Measurements from ENCODE around the gene KIAA0825. TPM values are rescaled to one million over a fixed set of nuclear protein-coding genes. Genes with fewer than 3 reads are reported as not detected.

Gene KIAA0825
- total and polyA plus RNA-seq, 2 donors, result 0.79 to 25.5 TPM

DNA sequence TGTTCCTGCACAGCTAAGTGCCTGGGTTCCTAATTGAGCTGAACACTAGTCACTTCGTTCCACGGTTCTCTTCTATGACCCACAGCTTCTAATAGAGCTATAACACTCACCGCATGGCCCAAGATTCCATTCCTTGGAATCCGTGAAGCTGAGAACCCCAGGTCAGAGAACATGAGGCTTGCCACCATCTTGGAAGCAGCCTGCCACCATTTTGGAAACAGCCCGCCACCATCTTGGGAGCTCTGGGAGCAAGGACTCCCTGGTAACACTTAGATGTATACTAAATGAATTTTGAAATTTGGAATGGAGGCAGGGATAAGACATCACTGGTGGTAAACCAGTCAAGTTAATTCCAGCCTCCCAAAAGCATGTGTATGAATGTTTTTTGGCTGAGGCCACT is 60.4 kb downstream of the KIAA0825 start:
- Histone ChIP-seq H3K27ac (ENCODE audit: low read depth) (no peak overlapping the region), H3K36me3 (ENCODE audit: insufficient read depth) (no peaks in the 10 kb centered on the region), H3K4me1 (ENCODE audit: insufficient read depth) (no peaks in the 10 kb centered on the region), H3K4me3 (ENCODE audit: low read depth, low read length) (no peak overlapping the region)
- DNase-seq (ENCODE audit: extremely low spot score), result no peak
- over 99% methylated on average over 5 of the region's 5 CpGs for WGBS

- H3K36me3 ChIP-seq (ENCODE audit: insufficient read depth), result no peaks in the 10 kb centered on the region
- no peaks in the 10 kb centered on the region for H3K4me1 ChIP-seq (ENCODE audit: insufficient read depth)
- DNase-seq (ENCODE audit: extremely low spot score), result no peak
- H3K27ac ChIP-seq (ENCODE audit: low read depth), result no peak overlapping the region
- H3K4me3 ChIP-seq (ENCODE audit: low read depth, low read length), result no peak overlapping the region
- WGBS, result 97% methylated on average over 1 of the region's 1 CpG
Observed at GRCh38 chr5:94551858-94552257, 66.5 kb downstream of the KIAA0825 start.

DNA sequence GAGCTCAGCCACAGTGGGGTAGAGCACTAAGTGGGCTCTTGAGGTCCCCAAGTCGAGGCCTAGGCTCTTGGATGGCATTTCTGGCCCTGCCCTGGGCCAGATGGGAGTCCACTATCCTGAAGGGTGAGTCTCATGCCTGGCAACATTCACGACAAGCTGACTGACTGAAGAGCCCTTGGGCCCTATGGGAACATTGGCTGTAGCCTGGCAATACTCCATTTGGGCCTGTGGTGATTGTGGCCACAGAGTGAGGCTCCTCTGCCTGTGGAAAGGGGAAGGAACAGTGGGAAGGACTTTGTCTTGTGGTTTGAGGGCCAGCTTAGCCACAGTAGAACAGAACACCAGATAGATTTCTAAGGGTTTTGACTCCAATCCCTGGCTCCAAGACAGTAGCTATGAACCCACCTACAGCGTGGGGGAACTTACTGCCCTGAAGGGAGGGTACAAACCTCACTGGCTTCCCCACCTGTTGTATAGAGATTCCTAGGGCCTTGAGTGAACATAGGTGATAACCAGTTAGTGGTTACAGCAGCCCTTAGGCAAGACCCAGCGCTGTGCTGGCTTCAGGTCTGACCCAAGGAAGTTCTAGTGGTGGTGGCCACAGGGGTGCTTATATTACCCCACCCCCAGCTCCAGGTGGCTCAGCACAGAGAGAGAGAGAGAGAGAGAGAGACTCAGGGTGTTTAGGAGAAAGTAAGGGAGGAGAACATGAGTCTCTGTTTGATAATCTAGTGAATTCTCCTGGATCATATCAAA is 72.4 kb downstream of the KIAA0825 start:
- H3K4me3 ChIP-seq (ENCODE audit: low read depth, low read length), result no peak overlapping the region
- 89% methylated on average over 4 of the region's 4 CpGs for WGBS
- H3K4me1 ChIP-seq (ENCODE audit: insufficient read depth), result no peaks in the 10 kb centered on the region
- no peak for DNase-seq (ENCODE audit: extremely low spot score)
- no peaks in the 10 kb centered on the region for H3K36me3 ChIP-seq (ENCODE audit: insufficient read depth)
- no peak overlapping the region for H3K27ac ChIP-seq (ENCODE audit: low read depth)

DNA sequence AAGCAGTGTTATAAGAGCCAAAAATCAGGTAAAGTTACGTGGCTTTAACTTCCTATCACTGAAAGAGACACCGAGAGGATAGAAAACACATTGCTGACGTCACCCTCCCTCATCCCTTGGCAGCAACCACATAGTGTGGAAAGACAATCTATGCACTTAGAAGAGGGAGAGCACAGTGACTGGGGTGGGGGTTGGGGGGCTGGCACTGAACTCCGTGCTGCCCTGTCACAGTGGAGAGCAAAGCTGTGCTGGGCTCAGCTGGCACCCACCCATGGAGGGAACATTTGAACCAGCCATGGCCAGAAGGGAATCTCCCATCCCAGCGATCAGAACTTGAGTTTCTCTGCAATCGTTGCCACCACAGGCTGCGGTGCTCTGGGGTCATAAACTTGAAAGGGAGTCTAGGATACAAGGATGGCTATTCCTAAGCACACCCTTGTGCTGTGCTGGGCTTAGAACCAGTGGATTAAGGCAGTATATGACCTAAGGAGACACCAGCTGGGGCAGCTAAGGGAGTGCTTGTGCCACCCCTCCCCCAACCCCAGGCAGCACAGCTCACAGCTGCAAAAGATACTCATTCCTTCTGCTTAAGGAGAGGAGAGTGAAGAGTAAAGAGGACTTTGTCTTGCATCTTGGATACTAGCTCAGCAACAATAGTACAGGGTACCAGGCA is 73.4 kb downstream of the KIAA0825 start:
- DNase-seq (ENCODE audit: extremely low spot score), result no peak
- no peaks in the 10 kb centered on the region for H3K4me1 ChIP-seq (ENCODE audit: insufficient read depth)
- no peaks in the 10 kb centered on the region for H3K36me3 ChIP-seq (ENCODE audit: insufficient read depth)
- no peak overlapping the region for H3K4me3 ChIP-seq (ENCODE audit: low read depth, low read length)
- WGBS, result 76% methylated on average over 7 of the region's 7 CpGs
- no peak overlapping the region for H3K27ac ChIP-seq (ENCODE audit: low read depth)

DNA sequence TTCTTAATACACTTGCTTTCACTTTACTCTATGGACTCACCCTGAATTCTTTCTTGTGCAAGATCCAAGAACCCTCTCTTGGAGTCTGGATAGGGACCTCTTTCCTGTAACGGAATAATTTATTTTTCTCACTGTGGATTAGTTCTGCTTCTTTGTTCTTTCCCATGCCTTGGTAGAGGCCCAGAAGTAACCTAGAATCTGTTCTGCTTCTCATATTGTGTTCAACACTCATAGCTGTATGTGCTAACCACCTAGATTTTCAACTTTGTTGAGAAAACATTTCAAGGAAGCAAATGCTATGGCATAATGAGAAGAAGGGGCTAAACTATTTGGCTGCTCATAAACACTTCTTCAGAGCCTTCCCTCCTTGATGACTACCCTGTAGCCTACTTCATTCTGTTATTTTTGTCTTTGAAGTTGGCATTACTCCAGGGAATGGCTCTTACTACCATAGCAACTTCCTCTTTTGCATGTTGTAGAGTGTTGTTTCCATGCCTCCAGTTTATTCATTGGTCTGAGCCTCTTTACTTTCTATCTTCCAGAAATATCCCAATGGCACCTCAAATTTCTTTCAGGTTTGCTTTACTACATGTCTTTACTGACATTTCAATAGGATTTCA is 74.3 kb downstream of the KIAA0825 start:
- Histone ChIP-seq H3K27ac (ENCODE audit: low read depth) (no peak overlapping the region), H3K4me1 (ENCODE audit: insufficient read depth) (no peaks in the 10 kb centered on the region), H3K4me3 (ENCODE audit: low read depth, low read length) (no peak overlapping the region), H3K36me3 (ENCODE audit: insufficient read depth) (no peaks in the 10 kb centered on the region)
- WGBS, result 86% methylated on average over 1 of the region's 1 CpG
- DNase-seq (ENCODE audit: extremely low spot score), result no peak

GRCh38 chr5:94540856-94541494 is 77.4 kb downstream of the KIAA0825 start:
- Histone ChIP-seq H3K4me1 (ENCODE audit: insufficient read depth) (no peaks in the 10 kb centered on the region), H3K36me3 (ENCODE audit: insufficient read depth) (no peaks in the 10 kb centered on the region), H3K27ac (ENCODE audit: low read depth) (no peak overlapping the region), H3K4me3 (ENCODE audit: low read depth, low read length) (no peak overlapping the region)
- no peak for DNase-seq (ENCODE audit: extremely low spot score)
- 94% methylated on average over 6 of the region's 6 CpGs for WGBS

- no peak for DNase-seq (ENCODE audit: extremely low spot score)
- 96% methylated on average over 3 of the region's 3 CpGs for WGBS
- Histone ChIP-seq H3K36me3 (ENCODE audit: insufficient read depth) (no peaks in the 10 kb centered on the region), H3K4me1 (ENCODE audit: insufficient read depth) (no peaks in the 10 kb centered on the region), H3K4me3 (ENCODE audit: low read depth, low read length) (no peak overlapping the region), H3K27ac (ENCODE audit: low read depth) (no peak overlapping the region)
Observed at GRCh38 chr5:94538260-94538659, 80.1 kb downstream of the KIAA0825 start.

DNA sequence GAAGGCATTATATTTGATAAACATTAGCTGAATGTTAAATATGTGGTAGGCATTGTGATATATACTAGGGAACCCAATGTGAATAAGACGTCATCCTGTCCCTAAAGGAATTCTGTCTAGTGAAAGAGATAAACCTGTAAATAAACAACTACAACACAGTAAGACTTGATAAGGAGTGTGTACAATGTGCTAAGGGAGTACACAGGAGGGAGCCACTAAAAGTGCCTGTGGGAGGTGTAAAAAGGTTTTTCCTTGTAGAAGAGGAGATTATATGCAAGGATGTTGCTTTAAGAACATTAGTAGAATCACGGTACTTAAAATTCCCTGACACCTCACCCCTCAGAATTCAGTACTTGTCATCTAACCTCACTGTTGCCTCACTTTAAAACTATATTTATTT is 91.7 kb downstream of the KIAA0825 start:
- no peak overlapping the region for H3K27ac ChIP-seq (ENCODE audit: low read depth)
- H3K4me1 ChIP-seq (ENCODE audit: insufficient read depth), result no peaks in the 10 kb centered on the region
- DNase-seq (ENCODE audit: extremely low spot score), result no peak
- H3K36me3 ChIP-seq (ENCODE audit: insufficient read depth), result no peaks in the 10 kb centered on the region
- WGBS, result 85% methylated on average over 2 of the region's 2 CpGs
- H3K4me3 ChIP-seq (ENCODE audit: low read depth, low read length), result no peak overlapping the region

- WGBS, result 75% methylated on average over 4 of the region's 4 CpGs
- H3K27ac ChIP-seq (ENCODE audit: low read depth), result no peak overlapping the region
- DNase-seq (ENCODE audit: extremely low spot score), result no peak
Observed at GRCh38 chr5:94524841-94525697, 93.3 kb downstream of the KIAA0825 start.

GRCh38 chr5:94523018-94523417 is 95.4 kb downstream of the KIAA0825 start:
- Histone ChIP-seq H3K4me3 (ENCODE audit: low read depth, low read length) (no peak overlapping the region), H3K27ac (ENCODE audit: low read depth) (no peak overlapping the region), H3K36me3 (ENCODE audit: insufficient read depth) (no peaks in the 10 kb centered on the region), H3K4me1 (ENCODE audit: insufficient read depth) (no peaks in the 10 kb centered on the region)
- DNase-seq (ENCODE audit: extremely low spot score), result no peak

More at GRCh38 chr5:94524841-94525697, 93.3 kb downstream of the KIAA0825 start:
- no peaks in the 10 kb centered on the region for H3K36me3 ChIP-seq (ENCODE audit: insufficient read depth)
- H3K4me1 ChIP-seq (ENCODE audit: insufficient read depth), result no peaks in the 10 kb centered on the region
- H3K4me3 ChIP-seq (ENCODE audit: low read depth, low read length), result no peak overlapping the region

DNA sequence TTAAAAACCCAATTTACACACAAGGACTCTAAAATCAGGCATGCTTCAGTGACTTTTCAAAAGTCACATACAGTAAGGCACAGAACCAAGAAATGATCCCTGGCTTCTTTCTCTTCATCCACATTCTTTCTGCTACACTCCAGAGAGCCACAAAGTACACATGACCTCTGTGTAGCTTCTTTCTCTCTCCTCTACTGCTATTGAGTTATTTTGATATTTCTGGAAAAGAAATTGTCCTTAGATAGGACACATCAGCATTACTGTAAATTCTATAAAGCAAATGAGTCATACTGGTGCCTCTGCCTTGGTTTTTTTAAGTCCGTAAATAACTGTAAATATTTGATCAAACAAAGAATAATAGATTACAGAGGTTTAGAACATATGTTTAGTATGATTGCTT is 96.3 kb downstream of the KIAA0825 start:
- 86% methylated on average over 1 of the region's 1 CpG for WGBS
- H3K4me3 ChIP-seq (ENCODE audit: low read depth, low read length), result no peak overlapping the region
- H3K4me1 ChIP-seq (ENCODE audit: insufficient read depth), result no peaks in the 10 kb centered on the region
- no peaks in the 10 kb centered on the region for H3K36me3 ChIP-seq (ENCODE audit: insufficient read depth)
- no peak overlapping the region for H3K27ac ChIP-seq (ENCODE audit: low read depth)
- DNase-seq (ENCODE audit: extremely low spot score), result no peak

DNA sequence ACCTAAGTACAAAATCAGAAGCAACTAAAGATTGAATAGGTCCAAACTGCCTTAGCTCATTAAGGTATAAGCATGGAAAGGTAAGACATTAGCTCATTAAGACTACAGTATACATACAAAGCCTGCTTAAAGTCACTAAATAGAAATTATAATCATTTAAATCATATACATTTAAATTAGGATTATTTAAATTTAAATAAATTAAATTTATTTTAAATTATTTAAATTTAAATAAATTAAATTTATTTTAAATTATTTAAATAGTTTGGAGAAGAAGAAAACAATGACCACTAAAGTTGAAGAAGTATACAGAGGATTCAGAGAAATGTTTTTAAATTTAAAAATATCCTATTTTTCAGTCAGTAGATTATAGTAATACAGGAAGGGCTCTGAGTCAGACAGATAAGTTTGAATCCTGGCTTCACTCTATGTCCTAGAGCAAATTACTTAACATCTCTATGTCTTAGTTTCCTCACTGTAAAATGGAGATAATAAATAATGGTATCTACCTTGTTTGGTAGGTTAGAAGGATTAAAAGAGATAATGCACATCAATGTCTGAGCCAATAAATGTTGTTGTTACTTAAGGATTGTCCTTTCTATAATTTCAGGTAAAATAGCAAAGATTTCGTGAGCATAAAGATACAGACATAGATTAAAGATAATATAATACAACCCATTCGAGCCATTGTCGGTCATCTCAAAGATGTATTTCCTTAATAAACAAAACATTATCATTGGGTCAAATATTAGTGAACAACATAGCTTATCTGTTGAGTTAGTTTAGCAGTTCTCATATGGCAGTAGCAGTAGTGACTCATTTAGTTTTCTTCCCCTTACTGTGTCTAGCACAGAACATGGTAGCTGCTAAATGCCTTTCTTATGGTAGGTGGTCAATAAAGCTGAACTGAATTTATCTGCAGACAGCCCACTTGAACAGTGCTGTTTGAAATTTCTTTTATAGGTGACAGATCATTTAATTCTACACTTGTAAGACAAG is 100.6 kb downstream of the KIAA0825 start:
- H3K36me3 ChIP-seq (ENCODE audit: insufficient read depth), result no peaks in the 10 kb centered on the region
- 98% methylated on average over 3 of the region's 3 CpGs for WGBS
- DNase-seq (ENCODE audit: extremely low spot score), result no peak
- no peak overlapping the region for H3K4me3 ChIP-seq (ENCODE audit: low read depth, low read length)
- no peaks in the 10 kb centered on the region for H3K4me1 ChIP-seq (ENCODE audit: insufficient read depth)
- no peak overlapping the region for H3K27ac ChIP-seq (ENCODE audit: low read depth)

Data from urinary bladder (tissue), 4 donors.